NCI-H524 (cell line): ENCODE measurements around the gene MAPKAPK3.
"Not testable (repeated sequence)": the region's sequence is repeated elsewhere in the genome, so short reads cannot be mapped to it uniquely, and the experiment has no call there.

Experiments
- DNase-seq, 2 experiments: peaks; one replicate each; lab custom pipeline; 2025; lab: John Stamatoyannopoulos, UW

The MAPKAPK3 gene

GRCh38 chr3:50656417-50657195 is 39.7 kb downstream of the MAPKAPK3 start:
- no peak for DNase-seq

- no peak for DNase-seq
These were observed 40.5 kb downstream of the MAPKAPK3 start for GRCh38 chr3:50657407-50657806.

GRCh38 chr3:50657816-50658215 is 40.9 kb downstream of the MAPKAPK3 start:
- DNase-seq, result no peak

- DNase-seq, result no peak
These were observed 41.5 kb downstream of the MAPKAPK3 start for GRCh38 chr3:50658416-50658815.

GRCh38 chr3:50658831-50659230 is 41.9 kb downstream of the MAPKAPK3 start:
- no peak for DNase-seq

GRCh38 chr3:50660386-50660785 is 43.4 kb downstream of the MAPKAPK3 start:
- DNase-seq, result no peak

GRCh38 chr3:50661321-50661837 is 44.4 kb downstream of the MAPKAPK3 start:
- DNase-seq, result no peak

GRCh38 chr3:50662408-50662807 is 45.5 kb downstream of the MAPKAPK3 start:
- no peak for DNase-seq

GRCh38 chr3:50665081-50665840 is 48.3 kb downstream of the MAPKAPK3 start:
- no peak for DNase-seq

GRCh38 chr3:50665841-50666115 is 48.8 kb downstream of the MAPKAPK3 start:
- DNase-seq, result not testable (repeated sequence)

- no peak for DNase-seq
These were observed 49.9 kb downstream of the MAPKAPK3 start for GRCh38 chr3:50666837-50667236.

GRCh38 chr3:50671331-50671730 is 54.4 kb downstream of the MAPKAPK3 start:
- DNase-seq, result no peak

- no peak for DNase-seq
These were observed 55.7 kb downstream of the MAPKAPK3 start for GRCh38 chr3:50672656-50673055.

GRCh38 chr3:50673931-50674330 is 57.0 kb downstream of the MAPKAPK3 start:
- no peak for DNase-seq

GRCh38 chr3:50674349-50675178 is 57.6 kb downstream of the MAPKAPK3 start, which contains the start of gene DOCK3:
Gene DOCK3 (plus strand): TSS chr3:50674927. CDS start chr3:50675264, 337 bp downstream.
- peak; percentile 46 to 73 for DNase-seq

- DNase-seq, result peak in 1 of 2 experiments; percentile 51
These were observed 58.5 kb downstream of the MAPKAPK3 start for GRCh38 chr3:50675179-50676030.

- DNase-seq, result peak in 1 of 2 experiments; percentile 28
These were observed 59.2 kb downstream of the MAPKAPK3 start for GRCh38 chr3:50676031-50676705.

GRCh38 chr3:50687127-50687751 is 70.3 kb downstream of the MAPKAPK3 start:
- DNase-seq, result no peak

GRCh38 chr3:50687916-50688315 is 71.0 kb downstream of the MAPKAPK3 start:
- DNase-seq, result no peak

- DNase-seq, result not testable (repeated sequence)
These were observed 71.7 kb downstream of the MAPKAPK3 start for GRCh38 chr3:50688602-50689001.
